Activated CD8-positive, alpha-beta T cell treated with anti-CD3 and anti-CD28 coated beads for 36 hours (primary cell): ENCODE data around the gene CUTA. TPM values are rescaled to one million over a fixed set of nuclear protein-coding genes. Genes with fewer than 3 reads are reported as not detected.

ENCODE experiments used
- ATAC-seq: fragments of 200-7000 bp; cut with Tn5 transposase; one replicate; pipeline ENCODE4 v1.10.0; 2021; ENCODE audit warnings: mild to moderate bottlenecking, moderate library complexity
- CTCF ChIA-PET: fragments of 350-600 bp; sonication (Branson Sonifier 250); formaldehyde crosslinking; loops from one replicate; lab custom pipeline; 2021; ENCODE audit warnings: antibody characterized with exemption; lab: Charles Lee
- POLR2A ChIA-PET: fragments of 350-600 bp; sonication (Branson Sonifier 250); formaldehyde crosslinking; loops from one replicate; lab custom pipeline; 2021; ENCODE audit warnings: antibody characterized with exemption; lab: Charles Lee
- DNase-seq: peaks from one replicate; pipeline ENCODE4 v3.0.0-alpha.2; 2020
- H3K27ac Mint-ChIP-seq: one replicate; pipeline ENCODE4 v1.8.0; 2021; ENCODE audit warnings: mild to moderate bottlenecking, mixed read lengths
- H3K27me3 Mint-ChIP-seq: one replicate; pipeline ENCODE4 v1.8.0; 2021; ENCODE audit warnings: mixed read lengths
- H3K36me3 Mint-ChIP-seq: one replicate; pipeline ENCODE4 v1.8.0; 2021; ENCODE audit warnings: low read depth, mixed read lengths
- H3K4me1 Mint-ChIP-seq: one replicate; pipeline ENCODE4 v1.8.0; 2021; ENCODE audit warnings: low read depth, mixed read lengths
- H3K4me3 Mint-ChIP-seq: one replicate; pipeline ENCODE4 v1.8.0; 2021; ENCODE audit warnings: mild to moderate bottlenecking, moderate library complexity, mixed read lengths
- H3K9me3 Mint-ChIP-seq: one replicate; pipeline ENCODE4 v1.8.0; 2021; ENCODE audit warnings: mixed read lengths
- CTCF ChIP-seq: fragments of 200-600 bp; IDR thresholded peaks from one replicate; pipeline ENCODE4 v1.8.0; 2022; ENCODE audit warnings: antibody characterized with exemption, mild to moderate bottlenecking
- intact Hi-C: fragments of 100-400 bp; cut with micrococcal nuclease; formaldehyde crosslinking; loops from one replicate; pipeline ENCODE4 v1.10.0; 2022
- total RNA-seq, 2 experiments: library from RNA; stranded (reverse); gene quantifications; one replicate each; pipeline ENCODE4 v1.2.3, GENCODE V29; 2021

The CUTA gene
- total RNA-seq, 2 experiments from 2014 or later, result 155 to 160 TPM

GRCh38 chr6:33431880-33432541 lies 14.1 kb upstream of the CUTA start:
- ATAC-seq (peak; percentile 19), DNase-seq (peak; percentile 48)
- Mint-ChIP-seq H3K4me3 (peak overlapping the region; percentile 88), H3K36me3 (peaks cover 27% of the 10 kb centered on the region), H3K4me1 (peaks cover 58% of the 10 kb centered on the region), H3K27me3 (no peaks in the 10 kb centered on the region), H3K9me3 (no peaks in the 10 kb centered on the region), H3K27ac (peak overlapping the region; percentile 61)
- intact Hi-C loops, result no loop called here
- ChIA-PET POLR2A (interaction anchor here (1.4 to 3.4 kb wide), 4 partner anchors 9 to 155 kb away, joined by 4 to 14 read pairs (median 8); partner anchors contain the start of gene B3GALT4), CTCF (interaction anchor here (1.1 to 2.1 kb wide), 2 partner anchors 18 to 41 kb away, joined by 3 to 11 read pairs; no protein-coding TSS in a partner anchor)
- TF ChIP-seq CTCF, result no peak

DNA sequence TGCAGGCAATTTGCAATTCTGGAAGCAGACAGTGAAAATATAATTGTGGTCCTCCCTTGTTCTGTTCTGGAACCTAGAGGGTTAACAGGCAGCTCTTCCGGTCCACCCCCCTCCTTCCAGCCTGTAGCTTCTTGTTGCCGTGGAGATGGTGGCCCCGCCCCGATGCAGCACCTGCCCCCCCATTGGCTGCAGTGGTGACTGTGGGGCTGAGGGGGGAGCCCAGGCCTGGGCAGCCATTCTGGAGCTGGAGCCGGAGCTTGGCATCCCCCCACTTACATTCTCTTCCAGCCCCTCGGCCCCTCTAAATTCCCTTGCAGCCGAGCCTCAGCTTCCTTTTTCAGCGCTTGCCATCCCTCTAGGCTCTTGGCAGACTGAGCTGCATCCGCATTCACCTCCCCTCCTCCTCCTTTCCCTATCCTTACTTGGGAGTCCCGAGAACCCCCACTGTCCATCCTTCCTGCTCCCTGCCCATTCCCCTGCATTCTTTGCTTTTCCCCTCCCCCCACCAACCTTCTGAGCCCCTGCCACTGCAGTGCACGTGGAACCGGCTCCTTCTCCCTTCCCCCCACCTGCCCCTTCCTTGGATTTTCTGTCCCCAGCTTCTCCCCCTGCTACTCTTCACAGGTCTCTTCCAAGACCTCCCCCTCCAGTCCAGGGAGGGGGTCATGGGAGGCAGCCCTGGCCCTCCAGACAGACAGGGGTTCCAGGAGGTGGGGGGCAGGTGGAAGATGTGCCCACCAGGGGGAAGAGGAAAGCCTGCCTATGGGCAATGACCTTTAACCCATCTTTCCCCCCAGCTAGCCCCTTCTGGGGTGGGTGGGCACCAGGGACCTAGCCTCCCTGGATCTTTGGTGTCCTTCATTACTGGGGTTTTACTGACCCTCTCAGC lies 13.3 kb upstream of the CUTA start:
- intact Hi-C loops, result no loop called here
- Mint-ChIP-seq H3K4me3 (peak overlapping the region; percentile 88), H3K36me3 (peaks cover 22% of the 10 kb centered on the region), H3K9me3 (no peaks in the 10 kb centered on the region), H3K27ac (peak overlapping the region; percentile 91), H3K4me1 (peaks cover 60% of the 10 kb centered on the region), H3K27me3 (no peaks in the 10 kb centered on the region)
- TF ChIP-seq CTCF, result no peak
- ATAC-seq, result peak; percentile 70
- POLR2A ChIA-PET, result interaction anchor here (0.7 to 3.4 kb wide), 12 partner anchors 9 to 160 kb away, joined by 3 to 46 read pairs (median 4); partner anchors contain the start of genes B3GALT4, CUTA, PFDN6 and RPS18
- DNase-seq, result peak; percentile 93
- CTCF ChIA-PET, result interaction anchor here (0.7 to 2.1 kb wide), 14 partner anchors 9 to 563 kb away, joined by 3 to 11 read pairs (median 3); partner anchors contain the start of genes VPS52 and ZBTB9

GRCh38 chr6:33430334-33430733 lies 12.4 kb upstream of the CUTA start:
- no peak for TF ChIP-seq CTCF
- POLR2A ChIA-PET, result interaction anchor here (1.0 to 3.4 kb wide), 10 partner anchors 8 to 159 kb away, joined by 3 to 46 read pairs (median 5); partner anchors contain the start of genes B3GALT4, CUTA, PFDN6 and RPS18
- DNase-seq, result no peak
- Mint-ChIP-seq H3K36me3 (peaks cover 15% of the 10 kb centered on the region), H3K27ac (peak overlapping the region; percentile 91), H3K9me3 (no peaks in the 10 kb centered on the region), H3K27me3 (no peaks in the 10 kb centered on the region), H3K4me1 (peaks cover 60% of the 10 kb centered on the region), H3K4me3 (peak overlapping the region; percentile 88)
- intact Hi-C loops, result no loop called here
- CTCF ChIA-PET, result interaction anchor here (0.8 to 2.1 kb wide), 9 partner anchors 8 to 159 kb away, joined by 3 to 11 read pairs (median 4); partner anchors contain the start of genes VPS52 and ZBTB9
- ATAC-seq, result no peak

- Mint-ChIP-seq H3K27ac (peak overlapping the region; percentile 91), H3K4me1 (peaks cover 64% of the 10 kb centered on the region), H3K4me3 (peak overlapping the region; percentile 88), H3K36me3 (peaks cover 17% of the 10 kb centered on the region), H3K9me3 (no peaks in the 10 kb centered on the region), H3K27me3 (no peaks in the 10 kb centered on the region)
- DNase-seq, result peak; percentile 28
- ATAC-seq, result no peak
- intact Hi-C loops, result loop anchor here (5.0 to 10.0 kb wide), 2 partner anchors 37 to 145 kb away; partner anchors contain the start of gene KIFC1
- ChIA-PET CTCF (interaction anchor here (1.6 to 2.1 kb wide), 3 partner anchors 11 to 149 kb away, joined by 4 to 11 read pairs (median 5); no protein-coding TSS in a partner anchor), POLR2A (interaction anchor here (0.6 to 3.4 kb wide), 7 partner anchors 12 to 153 kb away, joined by 3 to 46 read pairs (median 4); partner anchors contain the start of genes B3GALT4, CUTA, SYNGAP1 and WDR46)
- TF ChIP-seq CTCF, result no peak
These were observed 11.8 kb upstream of the CUTA start for GRCh38 chr6:33429750-33430052.
